Body of pancreas (tissue), 4 donors: ENCODE measurements around the gene DYNC1I1.

ENCODE experiments used
- CTCF ChIP-seq, 7 experiments: fragments of 450-650 bp in 4 of 7; fragments of 200-600 bp in 3 of 7; sonication (generic) in 3 of 7; IDR thresholded peaks; one replicate each; pipeline ENCODE4 v1.5.1; 2016 to 2019; ENCODE audit warnings: antibody characterized with exemption in 7 of 7
- POLR2A ChIP-seq, 3 donors: fragments of 450-650 bp; IDR thresholded peaks; one replicate each; pipeline ENCODE4 v1.6.1; 2016; ENCODE audit warnings: antibody characterized with exemption in 3 of 3, mild to moderate bottlenecking in 2 of 3

GRCh38 chr7:96120445-96121225 lies 348.3 kb downstream of the DYNC1I1 start:
- TF ChIP-seq CTCF (IDR thresholded peaks at IDR 0.05) (no peak), POLR2A (IDR thresholded peaks at IDR 0.05) (no peak)
